GM12892 (cell line): ENCODE results near the gene HBEGF. TPM values are rescaled to one million over a fixed set of nuclear protein-coding genes. Genes with fewer than 3 reads are reported as not detected.

Experiments
- DNase-seq: peaks from one replicate; pipeline ENCODE4 v3.0.0; 2011; ENCODE audit not compliant: insufficient read length
- FAIRE-seq: peaks from 2 replicates; lab custom pipeline; 2011; peaks lifted over from hg19 to GRCh38; lab: Jason Lieb, UNC
- POLR2A ChIP-seq: IDR thresholded peaks from 2 replicates; pipeline ENCODE4 v1.6.1; 2011; ENCODE audit warnings: low read depth, low read length, control low read depth
- POLR2AphosphoS5 ChIP-seq: IDR thresholded peaks from 2 replicates; pipeline ENCODE4 v1.6.1; 2011; ENCODE audit warnings: low read depth, low read length, control low read depth
- TAF1 ChIP-seq: IDR thresholded peaks from 2 replicates; pipeline ENCODE4 v1.6.1; 2011; ENCODE audit warnings: low read depth, mild to moderate bottlenecking, control low read depth, low read length, borderline replicate concordance
- polyA plus RNA-seq: library from polyadenylated mRNA; unstranded; fragments of >200 nt; gene quantifications from one replicate; pipeline ENCODE4 v1.2.1, GENCODE V29; 2012; ENCODE audit warnings: missing spikeins, inconsistent platforms; ENCODE audit not compliant: missing spikeins

HBEGF gene, protein sequence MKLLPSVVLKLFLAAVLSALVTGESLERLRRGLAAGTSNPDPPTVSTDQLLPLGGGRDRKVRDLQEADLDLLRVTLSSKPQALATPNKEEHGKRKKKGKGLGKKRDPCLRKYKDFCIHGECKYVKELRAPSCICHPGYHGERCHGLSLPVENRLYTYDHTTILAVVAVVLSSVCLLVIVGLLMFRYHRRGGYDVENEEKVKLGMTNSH
- 2.1 TPM for polyA plus RNA-seq

GRCh38 chr5:140346348-140347221 lies at the start of gene HBEGF:
HBEGF (minus strand) TSS chr5:140346603; CDS start chr5:140346328, 275 bp downstream.
- TF ChIP-seq POLR2A: peak; percentile 46; the same call in 1 of the 2 replicates
- no peak for TF ChIP-seq POLR2AphosphoS5
- TF ChIP-seq TAF1: 0 out of 2 replicates have a peak, but pooled peaks have one; percentile 15

GRCh38 chr5:140393738-140394137 lies 47.3 kb upstream of the HBEGF start:
- DNase-seq (no peak), FAIRE-seq (no peak)
- no peak for TF ChIP-seq POLR2AphosphoS5
- no peak for TF ChIP-seq POLR2A
- TF ChIP-seq TAF1: no peak

More at GRCh38 chr5:140346348-140347221, at the start of gene HBEGF:
- peak; percentile 86 for FAIRE-seq
- peak; percentile 72 for DNase-seq

- TF ChIP-seq TAF1 (no peak), POLR2A (no peak), POLR2AphosphoS5 (no peak)
- FAIRE-seq (no peak), DNase-seq (no peak)
Measured at GRCh38 chr5:140391732-140392131, 45.3 kb upstream of the HBEGF start.

GRCh38 chr5:140391312-140391711 lies 44.9 kb upstream of the HBEGF start:
- FAIRE-seq (no peak), DNase-seq (no peak)

GRCh38 chr5:140388052-140388451 lies 41.6 kb upstream of the HBEGF start:
- DNase-seq (no peak), FAIRE-seq (no peak)
- TF ChIP-seq POLR2A (no peak), POLR2AphosphoS5 (no peak)

More at GRCh38 chr5:140391312-140391711, 44.9 kb upstream of the HBEGF start:
- TF ChIP-seq POLR2AphosphoS5 (no peak), POLR2A (no peak), TAF1 (no peak)

DNA sequence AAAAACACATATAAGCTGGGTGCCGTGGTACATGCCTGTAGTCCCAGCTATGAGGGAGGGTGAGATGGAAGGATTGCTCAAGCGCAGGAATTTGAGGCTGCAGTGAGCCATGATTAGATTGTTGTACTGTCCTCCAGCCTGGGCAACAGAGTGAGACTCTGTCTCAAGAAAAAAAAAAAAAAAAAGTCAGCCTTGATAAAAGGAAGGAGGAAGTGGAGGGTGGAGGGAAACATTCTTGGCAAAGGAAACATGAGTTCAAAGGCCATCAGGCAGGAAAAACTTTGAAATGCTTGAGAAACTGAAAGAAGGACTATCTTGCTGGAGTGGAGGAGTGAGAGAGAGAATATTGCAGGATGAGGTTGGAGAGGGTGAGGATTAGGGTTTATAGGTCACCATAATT lies 36.9 kb upstream of the HBEGF start:
- TF ChIP-seq POLR2AphosphoS5: no peak
- TF ChIP-seq POLR2A: no peak
- no peak for TF ChIP-seq TAF1
- no peak for FAIRE-seq
- DNase-seq: no peak

- FAIRE-seq: no peak
- TF ChIP-seq POLR2AphosphoS5 (no peak), POLR2A (no peak), TAF1 (no peak)
- no peak for DNase-seq
Measured at GRCh38 chr5:140382866-140383265, 36.5 kb upstream of the HBEGF start.

DNA sequence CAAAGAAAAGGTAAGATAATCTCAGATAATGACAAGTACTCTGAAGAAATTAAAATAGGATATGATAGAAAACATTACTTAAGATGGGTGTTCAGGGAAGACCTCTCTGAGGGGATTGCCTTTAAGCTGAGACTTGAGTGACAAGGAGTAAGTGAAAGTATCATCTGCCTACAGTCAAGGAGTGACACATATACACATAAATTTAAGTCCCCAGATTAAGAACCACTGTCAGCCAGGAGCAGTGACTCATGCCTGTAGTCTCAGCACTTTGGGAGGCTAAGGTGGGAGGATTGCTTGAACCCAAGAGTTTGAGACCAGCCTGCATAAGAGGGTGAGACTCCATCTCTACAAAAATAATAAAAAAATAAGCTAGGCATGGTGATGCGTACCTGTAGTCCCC lies 35.6 kb upstream of the HBEGF start:
- TF ChIP-seq POLR2AphosphoS5 (no peak), POLR2A (no peak), TAF1 (no peak)
- no peak for DNase-seq
- FAIRE-seq: no peak

DNA sequence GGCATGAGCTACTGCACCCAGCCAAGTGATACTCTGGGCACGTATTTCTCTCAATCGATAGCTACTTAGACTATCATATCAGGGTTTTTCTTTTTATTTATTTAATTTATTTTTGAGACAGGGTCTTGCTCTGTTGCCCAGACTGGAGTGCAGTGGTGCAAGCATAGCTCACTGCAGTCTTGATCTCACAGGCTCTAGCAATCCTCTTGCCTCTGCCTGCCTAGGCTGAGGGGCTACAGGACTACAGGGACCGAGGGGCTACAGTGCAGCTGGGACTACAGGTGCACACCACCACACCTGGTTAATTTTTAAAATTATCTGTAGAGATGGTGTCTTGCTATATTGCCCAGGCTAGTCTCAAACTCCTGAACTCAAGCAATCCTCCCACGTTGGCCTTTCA lies 34.9 kb upstream of the HBEGF start:
- TF ChIP-seq TAF1 (no peak), POLR2A (no peak)
- no peak for DNase-seq
- FAIRE-seq: no peak

DNA sequence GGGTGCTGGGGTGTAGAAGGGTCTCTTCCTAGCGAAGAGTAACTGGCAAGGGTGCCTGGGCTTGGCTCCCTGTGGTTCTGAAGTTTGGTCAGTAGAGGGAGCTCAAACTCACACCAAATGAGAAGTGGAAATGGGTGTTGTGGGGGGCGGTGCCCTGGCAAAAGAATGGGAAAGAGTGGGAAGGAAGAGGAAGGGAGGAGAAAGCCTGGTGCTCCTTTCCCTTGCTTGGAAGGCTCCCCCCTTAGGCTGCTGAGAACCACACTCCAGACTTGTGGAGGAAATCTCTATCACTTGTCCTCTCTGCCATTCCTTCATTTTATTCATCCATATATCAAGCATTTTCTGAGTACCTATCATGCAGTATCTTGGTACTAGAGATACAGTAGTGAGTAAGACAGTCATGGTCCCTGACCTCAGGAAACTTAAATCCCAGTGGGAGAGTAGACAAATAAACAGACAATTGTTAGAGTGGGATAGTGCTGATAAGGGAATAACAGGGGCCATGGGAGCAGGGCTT lies 26.6 kb upstream of the HBEGF start:
- FAIRE-seq (peak; percentile 48), DNase-seq (no peak)
- TF ChIP-seq TAF1 (no peak), POLR2A (no peak), POLR2AphosphoS5 (no peak)

DNA sequence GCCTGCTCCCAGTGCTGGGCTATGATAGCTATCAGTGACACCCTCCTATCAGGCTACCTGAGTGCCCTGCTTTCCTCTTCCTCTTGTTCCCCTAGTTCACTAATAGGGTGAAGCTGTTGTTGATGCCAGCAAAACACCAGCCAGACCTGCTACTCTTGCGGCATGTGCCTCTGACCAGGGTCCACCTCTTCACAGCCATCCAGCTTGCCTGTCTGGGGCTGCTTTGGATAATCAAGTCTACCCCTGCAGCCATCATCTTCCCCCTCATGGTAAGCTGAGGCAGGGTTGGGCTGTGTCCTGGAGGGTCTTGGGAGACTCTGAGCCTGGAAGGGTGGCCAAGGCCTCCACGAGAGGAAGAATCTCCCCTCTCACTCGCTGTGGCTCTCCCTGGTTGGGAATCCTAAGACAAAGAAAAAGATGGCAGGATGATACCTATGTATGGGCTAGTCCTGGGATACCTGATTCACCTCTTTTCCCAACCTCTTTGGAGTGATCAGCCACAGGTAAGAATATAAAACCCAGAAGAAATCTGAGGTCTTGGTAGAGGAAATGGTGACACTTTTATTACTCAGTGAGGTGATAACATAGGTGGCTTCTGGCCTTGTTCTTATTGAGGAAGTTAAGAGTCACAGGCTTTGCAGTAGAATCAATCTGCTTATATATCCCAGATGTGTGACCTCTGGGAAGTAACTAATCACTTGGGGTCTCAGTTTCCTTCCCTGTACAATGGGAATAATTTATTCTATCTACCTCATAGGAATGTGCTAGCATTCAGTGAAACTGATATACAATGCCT lies 25.2 kb upstream of the HBEGF start:
- no peak for DNase-seq
- no peak for FAIRE-seq
- no peak for TF ChIP-seq POLR2AphosphoS5
- TF ChIP-seq POLR2A: no peak
- no peak for TF ChIP-seq TAF1
